HG03469 (cell line): ENCODE data around the gene PHTF2.
"Not testable (repeated sequence)": the region's sequence is repeated elsewhere in the genome, so short reads cannot be mapped to it uniquely, and the experiment has no call there.

ENCODE experiments used
- ATAC-seq: cut with Tn5 transposase; IDR thresholded peaks from one replicate; pipeline ENCODE4 v1.9.1; 2021; ENCODE audit warnings: mild to moderate bottlenecking, moderate library complexity, moderate number of reproducible peaks; ENCODE audit not compliant: unreplicated experiment

The PHTF2 gene

DNA sequence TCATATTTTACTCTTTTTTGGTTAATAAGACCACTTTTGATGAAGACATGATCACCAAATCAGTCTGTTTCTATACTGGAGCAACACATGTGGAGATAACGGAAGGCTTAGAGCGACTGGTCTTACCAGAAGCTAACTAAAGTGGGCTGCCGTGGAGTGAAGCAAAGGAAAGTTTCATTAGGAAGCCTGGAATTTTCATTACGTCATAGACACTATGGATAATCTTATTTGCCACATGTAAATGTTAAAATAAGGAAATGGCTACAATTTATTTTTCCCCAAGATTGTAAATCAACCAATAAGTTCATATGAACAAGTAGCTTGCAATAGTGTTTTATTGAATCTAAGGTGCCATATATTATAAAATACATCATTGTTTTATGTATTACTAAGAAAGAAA lies 185.4 kb downstream of the PHTF2 start:
- no peak for ATAC-seq

DNA sequence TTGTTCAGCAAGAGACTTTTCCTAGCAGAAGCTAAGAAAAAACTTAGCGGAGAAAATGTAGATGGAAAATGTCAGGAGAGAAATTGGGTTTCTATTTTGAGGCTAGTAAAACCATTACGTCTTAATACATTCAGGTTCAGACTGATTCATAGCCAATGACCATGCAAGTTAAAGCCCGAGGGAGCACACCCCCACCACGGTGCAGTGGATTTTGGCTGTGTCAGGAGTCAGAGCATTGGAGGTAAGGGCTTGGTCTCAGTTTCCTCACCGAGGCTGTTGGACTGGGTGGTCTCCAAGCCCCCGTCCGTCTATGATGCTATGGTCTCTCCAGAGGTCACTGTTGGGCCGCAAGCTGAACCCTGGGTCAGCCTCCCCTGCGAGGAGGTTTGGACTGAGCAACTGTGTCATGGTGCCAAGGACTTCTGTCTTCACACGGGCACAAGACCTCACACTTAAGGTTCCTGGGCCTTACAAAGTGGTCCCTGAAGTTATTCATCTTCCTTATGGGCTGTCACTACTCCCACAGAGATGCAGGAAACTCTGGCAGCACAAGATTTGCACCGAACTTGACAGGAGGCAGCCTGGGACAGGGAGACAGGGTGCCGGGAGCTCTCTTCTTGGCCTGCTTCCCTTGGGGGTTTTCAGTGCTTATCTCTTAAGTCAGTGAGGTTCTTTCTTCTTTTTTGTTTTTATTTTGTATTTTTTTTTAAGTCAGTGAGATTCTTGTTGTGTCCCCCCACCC lies 186.8 kb downstream of the PHTF2 start:
- ATAC-seq = no peak

DNA sequence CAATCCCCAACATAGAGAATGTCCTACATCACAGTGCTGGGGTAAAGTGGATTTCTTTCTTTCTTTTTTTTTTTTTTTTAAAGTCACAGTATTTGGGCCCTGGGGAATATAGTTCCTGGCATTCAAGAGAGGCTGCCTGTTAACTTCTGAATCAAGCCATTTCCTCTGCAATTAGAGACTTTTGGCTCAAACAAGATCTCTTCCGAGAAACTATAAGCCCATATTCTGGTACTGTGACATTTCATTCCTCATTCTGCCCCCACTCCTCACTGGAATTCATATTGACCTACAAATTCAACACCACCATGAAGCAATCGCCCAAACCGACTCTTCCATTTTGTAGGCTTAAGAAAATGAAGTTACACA lies 187.4 kb downstream of the PHTF2 start:
- no peak for ATAC-seq

DNA sequence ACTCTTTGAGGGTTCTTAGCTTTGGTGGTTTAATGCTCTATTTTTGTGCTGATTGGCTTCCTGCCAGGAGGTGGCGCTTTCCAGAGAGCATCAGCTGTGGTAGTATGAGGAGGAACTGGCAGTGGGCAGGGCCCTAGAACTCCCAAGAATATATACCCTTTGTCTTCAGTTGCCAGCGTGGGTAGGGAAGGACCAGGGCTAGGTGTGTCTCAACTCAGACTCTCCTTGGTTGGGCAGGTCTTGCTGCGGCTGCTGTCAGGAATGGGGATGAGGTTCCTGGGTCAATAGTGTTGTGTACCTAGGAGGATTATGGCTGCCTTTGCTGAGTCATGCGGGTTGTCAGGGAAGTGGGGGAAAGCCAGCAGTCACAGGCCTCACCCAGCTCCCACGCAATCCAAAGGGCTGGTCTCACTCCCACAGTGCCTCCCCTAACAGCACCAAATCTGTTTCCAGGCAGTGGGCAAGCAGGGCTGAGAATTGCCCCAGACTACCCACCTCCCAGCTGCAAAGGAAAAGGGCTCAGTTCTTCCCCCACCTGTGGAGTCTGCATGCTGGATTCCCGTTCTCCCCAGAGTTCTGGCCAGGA lies 191.5 kb downstream of the PHTF2 start:
- no peak for ATAC-seq

DNA sequence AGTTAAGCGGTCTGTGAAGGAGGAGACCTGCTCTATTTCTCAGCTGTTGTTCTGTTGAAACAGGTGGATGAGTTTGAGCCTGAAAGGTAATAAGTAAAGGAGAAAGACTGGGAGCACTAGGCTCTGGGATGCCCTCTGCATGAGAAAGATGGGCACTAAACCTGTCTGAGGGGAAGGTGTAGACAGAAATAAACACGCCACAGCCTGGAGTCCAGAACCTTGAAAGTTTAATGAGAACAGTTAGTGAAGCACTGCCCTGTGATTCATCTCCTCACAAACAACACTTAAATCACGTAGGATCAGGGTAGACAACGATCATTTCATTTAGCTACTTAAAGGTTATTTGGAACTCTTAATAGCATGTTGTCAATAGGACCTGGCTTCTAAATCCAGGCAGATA lies 193.1 kb downstream of the PHTF2 start:
- ATAC-seq = no peak

DNA sequence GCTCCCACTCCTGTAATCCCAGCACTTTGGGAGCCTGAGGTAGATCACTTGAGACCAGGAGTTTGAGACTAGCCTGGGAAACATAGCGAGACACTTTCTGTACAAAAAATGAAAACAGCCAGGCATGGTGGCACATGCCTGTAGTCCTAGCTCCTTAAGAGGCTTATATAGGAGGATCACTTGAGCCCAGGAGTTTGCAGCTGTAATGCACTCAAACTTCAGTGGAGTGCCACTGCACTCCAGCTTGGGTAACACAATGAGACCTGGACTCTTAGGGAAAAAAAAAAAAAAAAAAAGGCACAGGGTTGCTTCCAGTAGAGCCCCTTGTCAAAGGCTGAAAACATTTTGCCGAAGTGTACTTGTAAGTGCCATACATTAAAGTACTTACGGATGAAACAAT lies 195.3 kb downstream of the PHTF2 start:
- ATAC-seq = no peak

DNA sequence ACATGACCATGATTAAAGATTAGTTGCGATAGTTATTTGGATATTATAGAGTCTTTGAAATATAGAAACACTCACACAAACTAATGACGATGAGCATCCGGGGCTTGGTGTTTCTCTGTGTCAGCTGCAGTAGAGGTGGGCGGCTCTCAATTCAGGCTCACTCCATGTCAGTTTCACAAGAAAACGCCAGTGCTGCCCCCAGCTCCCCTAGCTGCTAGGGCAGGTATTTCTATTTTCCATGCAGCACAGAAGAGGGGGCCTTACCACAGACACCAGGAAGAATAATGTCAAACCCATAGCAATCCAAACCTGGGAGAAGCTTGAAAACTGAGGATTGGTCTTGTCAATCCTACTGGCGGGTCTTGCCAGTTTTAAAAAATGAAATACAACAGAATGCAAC lies 197.1 kb downstream of the PHTF2 start:
- no peak for ATAC-seq

DNA sequence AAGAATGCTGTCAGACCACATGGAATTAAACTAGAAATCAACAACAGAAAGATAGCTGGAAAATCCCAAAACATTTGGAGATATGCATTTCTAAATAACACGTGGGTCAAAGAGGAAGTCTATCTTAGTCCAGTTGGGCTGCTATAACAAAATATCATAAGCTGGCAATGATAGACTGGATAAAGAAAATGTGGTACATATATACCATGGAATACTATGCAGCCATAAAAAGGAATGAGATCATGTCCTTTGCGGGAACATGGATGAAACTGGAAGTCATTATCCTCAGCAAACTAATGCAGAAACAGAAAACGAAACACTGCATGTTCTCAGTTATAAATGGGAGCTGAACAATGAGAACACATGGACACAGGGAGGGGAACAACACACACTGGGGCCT lies 200.6 kb downstream of the PHTF2 start:
- ATAC-seq = not testable (repeated sequence)

DNA sequence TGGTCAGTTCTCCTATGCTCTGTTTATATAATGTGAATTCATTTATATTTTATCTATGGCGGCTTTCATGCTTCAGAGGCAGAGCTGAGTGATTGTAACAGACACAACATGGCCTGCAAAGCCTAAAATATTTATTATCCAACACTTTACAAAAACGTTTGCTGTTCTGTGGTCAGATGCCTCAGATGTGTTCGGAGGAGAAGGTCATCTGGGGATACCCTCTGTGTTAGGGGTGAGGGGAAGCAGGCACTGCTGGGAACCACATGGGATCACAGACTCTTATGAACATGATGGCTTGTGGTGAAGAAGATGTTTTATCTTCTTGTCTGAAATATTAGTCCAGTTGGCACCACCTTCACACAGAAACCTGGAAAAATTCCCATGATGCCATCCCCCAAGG lies 203.4 kb downstream of the PHTF2 start:
- ATAC-seq = no peak

DNA sequence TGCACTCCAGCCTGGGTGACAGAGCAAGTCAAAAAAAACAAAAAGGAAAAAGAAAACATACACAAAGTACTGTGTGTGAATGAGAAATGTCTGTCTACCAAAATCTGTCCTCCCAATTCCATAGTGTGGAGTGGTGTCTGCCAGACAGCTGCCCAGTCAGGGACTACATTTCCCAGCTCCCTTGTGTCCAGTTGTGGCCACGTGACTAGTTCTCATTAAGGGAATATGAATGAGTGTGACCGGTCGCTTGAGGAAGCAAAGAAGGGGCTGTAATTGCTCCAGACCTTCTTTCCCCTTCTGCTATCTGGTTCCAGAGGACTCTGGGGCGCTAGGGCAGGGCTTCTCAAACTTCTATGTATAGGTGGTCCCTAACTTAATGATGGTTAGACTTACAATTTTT lies 204.1 kb downstream of the PHTF2 start:
- ATAC-seq = no peak

DNA sequence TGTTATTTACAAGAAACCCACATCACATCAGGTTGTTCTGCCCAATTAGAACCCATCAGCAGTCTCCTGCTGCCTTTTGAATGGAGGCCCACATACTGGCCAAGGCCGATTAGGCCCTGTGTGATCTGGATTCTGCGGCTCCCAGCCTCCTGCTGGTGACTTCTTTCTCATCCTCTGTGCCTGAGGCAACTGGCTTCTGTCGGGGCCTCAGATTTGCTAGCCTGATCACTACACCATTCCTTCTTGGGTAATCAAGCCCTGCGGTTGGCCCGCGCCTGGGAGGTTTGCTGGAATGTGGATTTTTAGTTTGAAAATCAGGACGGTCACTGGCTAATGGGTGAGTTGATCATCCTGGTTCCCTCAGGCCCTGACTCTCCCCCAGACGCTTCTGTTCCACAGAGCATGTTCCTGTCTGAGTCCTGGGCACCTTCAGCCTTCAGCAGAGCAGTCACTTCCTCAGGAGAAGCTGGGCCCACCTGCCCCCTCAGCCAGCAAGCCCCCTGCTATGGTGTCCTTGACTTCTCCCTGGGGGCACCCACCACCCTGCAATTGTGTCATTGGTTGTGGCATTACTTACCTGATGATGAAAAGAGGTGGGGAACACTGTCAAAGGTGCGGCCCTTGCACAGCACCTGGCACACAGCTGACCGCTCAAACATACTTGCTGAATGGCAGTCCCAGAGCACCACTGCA lies 207.6 kb downstream of the PHTF2 start:
- ATAC-seq = no peak
